SH-SY5Y (cell line): ENCODE results near the gene FBRSL1.

Experiments
- GATA2 ChIP-seq: IDR thresholded peaks from 2 replicates; pipeline ENCODE4 v1.6.1; 2011; ENCODE audit warnings: mild to moderate bottlenecking, low read depth, low read length
- GATA3 ChIP-seq: IDR thresholded peaks from 2 replicates; pipeline ENCODE4 v1.6.1; 2011; ENCODE audit warnings: low read depth, mild to moderate bottlenecking, low read length, moderate library complexity

- TF ChIP-seq GATA2 (no peak), GATA3 (no peak)
Observed at GRCh38 chr12:132489602-132490266, at the start of gene FBRSL1.
